Astrocyte (in vitro differentiated cells and primary cell): ENCODE data around the gene ZNF407. TPM values are rescaled to one million over a fixed set of nuclear protein-coding genes. Genes with fewer than 3 reads are reported as not detected.

Source experiments
- DNase-seq: peaks from one replicate; pipeline ENCODE4 v3.0.0-alpha.2; 2010; ENCODE audit warnings: low read depth
- FAIRE-seq: peaks from 2 replicates; lab custom pipeline; 2011; peaks lifted over from hg19 to GRCh38; lab: Jason Lieb, UNC
- H2AFZ ChIP-seq: 2 replicates; pipeline ENCODE4 v1.6.0; 2012; ENCODE audit warnings: low read depth, low read length, inconsistent platforms
- H3K27ac ChIP-seq: 2 replicates; pipeline ENCODE4 v1.5.1; 2011; ENCODE audit warnings: low read depth, low read length, inconsistent platforms
- H3K27me3 ChIP-seq: 2 replicates; pipeline ENCODE4 v1.6.0; 2011; ENCODE audit warnings: low read length, inconsistent platforms; ENCODE audit not compliant: insufficient read depth
- H3K36me3 ChIP-seq: 2 replicates; pipeline ENCODE4 v1.5.1; 2011; ENCODE audit warnings: low read length, inconsistent platforms; ENCODE audit not compliant: insufficient read depth
- H3K4me1 ChIP-seq: 2 replicates; pipeline ENCODE4 v1.5.1; 2011; ENCODE audit warnings: low read length, inconsistent platforms; ENCODE audit not compliant: insufficient read depth
- H3K4me2 ChIP-seq: 2 replicates; pipeline ENCODE4 v1.6.0; 2012; ENCODE audit warnings: low read length, inconsistent platforms
- H3K4me3 ChIP-seq: 2 replicates; pipeline ENCODE4 v1.5.1; 2011; ENCODE audit warnings: low read depth, mild to moderate bottlenecking, low read length, inconsistent platforms; ENCODE audit not compliant: insufficient read depth
- H3K79me2 ChIP-seq: 2 replicates; pipeline ENCODE4 v1.6.0; 2012; ENCODE audit warnings: mild to moderate bottlenecking, low read length, inconsistent platforms; ENCODE audit not compliant: insufficient read depth
- H3K9ac ChIP-seq: 2 replicates; pipeline ENCODE4 v1.6.0; 2012; ENCODE audit warnings: mild to moderate bottlenecking, low read length, inconsistent platforms
- H3K9me3 ChIP-seq: 2 replicates; pipeline ENCODE4 v1.5.1; 2012; ENCODE audit warnings: low read depth, mild to moderate bottlenecking, low read length, inconsistent platforms; ENCODE audit not compliant: insufficient read depth
- H4K20me1 ChIP-seq: 2 replicates; pipeline ENCODE4 v1.6.0; 2012; ENCODE audit warnings: low read length, inconsistent platforms; ENCODE audit not compliant: insufficient read depth
- H3K27ac Mint-ChIP-seq: one replicate; pipeline ENCODE4 v1.8.0; 2021; ENCODE audit warnings: mild to moderate bottlenecking, mixed read lengths; ENCODE audit not compliant: unreplicated experiment
- H3K27me3 Mint-ChIP-seq: one replicate; pipeline ENCODE4 v1.8.0; 2021; ENCODE audit warnings: low read depth, mixed read lengths; ENCODE audit not compliant: unreplicated experiment
- H3K36me3 Mint-ChIP-seq: one replicate; pipeline ENCODE4 v1.8.0; 2021; ENCODE audit warnings: low read depth, mixed read lengths; ENCODE audit not compliant: unreplicated experiment
- H3K4me1 Mint-ChIP-seq: one replicate; pipeline ENCODE4 v1.8.0; 2021; ENCODE audit warnings: low read depth, mixed read lengths; ENCODE audit not compliant: unreplicated experiment
- H3K4me3 Mint-ChIP-seq: one replicate; pipeline ENCODE4 v1.8.0; 2021; ENCODE audit warnings: mild to moderate bottlenecking, moderate library complexity, mixed read lengths; ENCODE audit not compliant: unreplicated experiment
- H3K9me3 Mint-ChIP-seq: one replicate; pipeline ENCODE4 v1.8.0; 2021; ENCODE audit warnings: mild to moderate bottlenecking, mixed read lengths; ENCODE audit not compliant: unreplicated experiment
- CTCF ChIP-seq: IDR thresholded peaks from 2 replicates; pipeline ENCODE4 v1.5.1; 2011; ENCODE audit warnings: low read depth, mild to moderate bottlenecking, inconsistent platforms, low read length, moderate library complexity; ENCODE audit not compliant: insufficient read depth
- EZH2 ChIP-seq: IDR thresholded peaks from 2 replicates; pipeline ENCODE4 v1.6.1; 2012; ENCODE audit warnings: mild to moderate bottlenecking, low read length, inconsistent platforms; ENCODE audit not compliant: insufficient read depth
- total RNA-seq: library from RNA; stranded (reverse); gene quantifications from 2 replicates; pipeline ENCODE4 v1.2.1, GENCODE V29; 2021

ZNF407 gene
- total RNA-seq, 1 donor from 2014 or later, result 13.8 TPM

- Histone ChIP-seq H3K9ac (no peak overlapping the region), H3K27ac (no peak overlapping the region), H2AFZ (no peak overlapping the region), H3K4me1 (peaks cover 14% of the 10 kb centered on the region), H3K27me3 (no peaks in the 10 kb centered on the region), H3K36me3 (no peaks in the 10 kb centered on the region), H4K20me1 (no peaks in the 10 kb centered on the region), H3K4me2 (no peak overlapping the region), H3K79me2 (no peaks in the 10 kb centered on the region), H3K4me3 (no peak overlapping the region), H3K9me3 (no peaks in the 10 kb centered on the region)
- DNase-seq (no peak), FAIRE-seq (peak; percentile 64)
- TF ChIP-seq EZH2 (no peak), CTCF (no peak)
- Mint-ChIP-seq H3K4me1 (peaks cover 18% of the 10 kb centered on the region), H3K4me3 (no peak overlapping the region), H3K9me3 (no peaks in the 10 kb centered on the region), H3K36me3 (no peaks in the 10 kb centered on the region), H3K27ac (no peak overlapping the region), H3K27me3 (no peaks in the 10 kb centered on the region)
Observed at GRCh38 chr18:74803769-74804168, 206.1 kb downstream of the ZNF407 start.

- no peak for TF ChIP-seq EZH2
- TF ChIP-seq CTCF, result no peak
- Histone ChIP-seq H3K27ac (no peak overlapping the region), H3K9me3 (no peaks in the 10 kb centered on the region), H3K9ac (no peak overlapping the region), H3K27me3 (no peaks in the 10 kb centered on the region), H3K4me3 (no peak overlapping the region), H3K4me1 (peaks cover 14% of the 10 kb centered on the region), H4K20me1 (no peaks in the 10 kb centered on the region), H3K79me2 (no peaks in the 10 kb centered on the region), H3K36me3 (no peaks in the 10 kb centered on the region), H2AFZ (no peak overlapping the region), H3K4me2 (no peak overlapping the region)
- no peaks in the 10 kb centered on the region for H3K9me3 Mint-ChIP-seq
- H3K4me3 Mint-ChIP-seq, result no peak overlapping the region
- H3K4me1 Mint-ChIP-seq, result peaks cover 18% of the 10 kb centered on the region
- no peak for FAIRE-seq
- H3K36me3 Mint-ChIP-seq, result no peaks in the 10 kb centered on the region
- no peaks in the 10 kb centered on the region for H3K27me3 Mint-ChIP-seq
- H3K27ac Mint-ChIP-seq, result no peak overlapping the region
- DNase-seq, result no peak
Observed at GRCh38 chr18:74804677-74805076, 207.0 kb downstream of the ZNF407 start.

GRCh38 chr18:74806073-74806472 is 208.4 kb downstream of the ZNF407 start:
- Mint-ChIP-seq H3K4me1 (peaks cover 18% of the 10 kb centered on the region), H3K36me3 (no peaks in the 10 kb centered on the region), H3K27ac (peak overlapping the region; percentile 83), H3K4me3 (no peak overlapping the region), H3K9me3 (no peaks in the 10 kb centered on the region), H3K27me3 (no peaks in the 10 kb centered on the region)
- Histone ChIP-seq H3K9me3 (no peaks in the 10 kb centered on the region), H2AFZ (no peak overlapping the region), H3K4me1 (peaks cover 14% of the 10 kb centered on the region), H3K27ac (peak overlapping the region; percentile 90), H3K4me2 (peak overlapping the region; percentile 67), H3K79me2 (no peaks in the 10 kb centered on the region), H4K20me1 (no peaks in the 10 kb centered on the region), H3K36me3 (no peaks in the 10 kb centered on the region), H3K27me3 (no peaks in the 10 kb centered on the region), H3K9ac (peak overlapping the region; percentile 71), H3K4me3 (peak overlapping the region; percentile 19)
- no peak for DNase-seq
- TF ChIP-seq CTCF, result no peak
- TF ChIP-seq EZH2, result no peak
- no peak for FAIRE-seq
